HEK293 (cell line): Measurements from ENCODE around the gene PLCH2.

Experiments
- CTCF ChIA-PET: fragments of 350-600 bp; formaldehyde crosslinking; extraction: SDS; loops from one replicate; lab custom pipeline; 2021; ENCODE audit warnings: antibody characterized with exemption; lab: Yijun Ruan, JAX
- POLR2A ChIA-PET: fragments of 300-600 bp; formaldehyde crosslinking; extraction: SDS; loops from one replicate; lab custom pipeline; 2020; ENCODE audit warnings: antibody characterized with exemption, inconsistent platforms; lab: Yijun Ruan, JAX
- H3K27ac ChIP-seq: fragments of 200-500 bp; sonication (Bioruptor generic); 2 replicates; pipeline ENCODE4 v1.5.1; 2014; ENCODE audit warnings: low read depth, low read length, control low read depth, inconsistent platforms; ENCODE audit errors: extremely low read depth
- H3K36me3 ChIP-seq, 2 experiments: fragments of 200-500 bp in 1 of 2; sonication (Bioruptor generic) in 1 of 2; 1 replicate in 1 of 2; 2 replicates in 1 of 2; pipeline ENCODE4 v1.5.1; 2014 to 2017; ENCODE audit warnings: inconsistent platforms in 2 of 2, low read length in 2 of 2; ENCODE audit not compliant: control insufficient read depth in 2 of 2, insufficient read depth in 1 of 2
- H3K4me1 ChIP-seq: fragments of 200-500 bp; sonication (Bioruptor generic); 2 replicates; pipeline ENCODE4 v1.5.1; 2014; ENCODE audit warnings: mild to moderate bottlenecking, low read length, inconsistent platforms; ENCODE audit not compliant: control insufficient read depth, insufficient read depth
- H3K4me3 ChIP-seq: 2 replicates; pipeline ENCODE4 v1.5.1; 2011; ENCODE audit warnings: low read depth, mild to moderate bottlenecking, control low read depth, low read length, moderate library complexity
- H3K9me3 ChIP-seq: fragments of 200-500 bp; sonication (Bioruptor generic); 2 replicates; pipeline ENCODE4 v1.5.1; 2014; ENCODE audit warnings: low read depth, low read length, inconsistent platforms; ENCODE audit not compliant: control insufficient read depth, insufficient read depth
- IKZF3 ChIP-seq: fragments of 450-650 bp; IDR thresholded peaks from 2 replicates; pipeline ENCODE4 v1.5.0; 2018; ENCODE audit warnings: missing biosample characterization, mild to moderate bottlenecking, missing genetic modification characterization, moderate library complexity
- KLF9 ChIP-seq: fragments of 450-650 bp; formaldehyde crosslinking; IDR thresholded peaks from 2 replicates; pipeline ENCODE4 v1.5.1; 2016; ENCODE audit warnings: missing biosample characterization, missing genetic modification characterization, low read depth
- MZF1 ChIP-seq: fragments of 450-650 bp; formaldehyde crosslinking; IDR thresholded peaks from 2 replicates; pipeline ENCODE4 v1.5.1; 2017; ENCODE audit warnings: missing biosample characterization, missing genetic modification characterization, borderline replicate concordance
- ZBTB21 ChIP-seq: fragments of 450-650 bp; formaldehyde crosslinking; IDR thresholded peaks from 2 replicates; pipeline ENCODE4 v1.5.1; 2017; ENCODE audit warnings: missing biosample characterization, missing genetic modification characterization
- ZNF132 ChIP-seq: fragments of 450-650 bp; formaldehyde crosslinking; IDR thresholded peaks from 2 replicates; pipeline ENCODE4 v1.5.1; 2017; ENCODE audit warnings: missing biosample characterization, missing genetic modification characterization, borderline replicate concordance
- ZNF133 ChIP-seq: fragments of 450-650 bp; formaldehyde crosslinking; IDR thresholded peaks from 2 replicates; pipeline ENCODE4 v1.5.1; 2016; ENCODE audit warnings: missing biosample characterization, missing genetic modification characterization
- ZNF211 ChIP-seq: fragments of 450-650 bp; formaldehyde crosslinking; IDR thresholded peaks from 2 replicates; pipeline ENCODE4 v1.5.1; 2016; ENCODE audit warnings: low read depth, missing biosample characterization, missing genetic modification characterization
- ZNF23 ChIP-seq: fragments of 450-650 bp; formaldehyde crosslinking; IDR thresholded peaks from 2 replicates; pipeline ENCODE4 v1.5.1; 2016; ENCODE audit warnings: missing biosample characterization, missing genetic modification characterization, borderline replicate concordance
- ZNF391 ChIP-seq: fragments of 450-650 bp; formaldehyde crosslinking; IDR thresholded peaks from 2 replicates; pipeline ENCODE4 v1.5.1; 2016; ENCODE audit warnings: low read depth, missing biosample characterization, missing genetic modification characterization, borderline replicate concordance
- ZNF416 ChIP-seq: fragments of 450-650 bp; formaldehyde crosslinking; IDR thresholded peaks from 2 replicates; pipeline ENCODE4 v1.5.1; 2016; ENCODE audit warnings: missing biosample characterization, missing genetic modification characterization
- ZNF48 ChIP-seq: fragments of 450-650 bp; formaldehyde crosslinking; IDR thresholded peaks from 2 replicates; pipeline ENCODE4 v1.5.1; 2016; ENCODE audit warnings: missing biosample characterization, missing genetic modification characterization
- ZNF600 ChIP-seq: fragments of 450-650 bp; formaldehyde crosslinking; IDR thresholded peaks from 2 replicates; pipeline ENCODE4 v1.5.1; 2016; ENCODE audit warnings: missing biosample characterization, missing genetic modification characterization
- ZNF658 ChIP-seq: fragments of 450-650 bp; formaldehyde crosslinking; IDR thresholded peaks from 2 replicates; pipeline ENCODE4; 2016; ENCODE audit warnings: missing biosample characterization, missing genetic modification characterization
- ZNF664 ChIP-seq: fragments of 450-650 bp; formaldehyde crosslinking; IDR thresholded peaks from 2 replicates; pipeline ENCODE4 v1.5.1; 2016; ENCODE audit warnings: missing biosample characterization, missing genetic modification characterization
- TF ChIP-seq, protein P1 (sequence below): fragments of 450-650 bp; formaldehyde crosslinking; IDR thresholded peaks from 2 replicates; pipeline ENCODE4 v1.5.1; 2017; ENCODE audit warnings: missing biosample characterization, missing genetic modification characterization
- TF ChIP-seq, protein P2 (sequence below): fragments of 450-650 bp; IDR thresholded peaks from 2 replicates; pipeline ENCODE4 v1.5.1; 2018; ENCODE audit warnings: missing biosample characterization, mild to moderate bottlenecking, missing genetic modification characterization
- TF ChIP-seq, protein P3 (sequence below): sonication (generic); formaldehyde crosslinking; IDR thresholded peaks from 2 replicates; pipeline ENCODE4 v1.8.1; 2022; ENCODE audit warnings: mild to moderate bottlenecking, moderate library complexity, missing genetic modification reagents
- TF ChIP-seq, protein P4 (sequence below): fragments of 450-650 bp; formaldehyde crosslinking; IDR thresholded peaks from 2 replicates; pipeline ENCODE4 v1.5.1; 2016; ENCODE audit warnings: missing biosample characterization, missing genetic modification characterization
- TF ChIP-seq, protein P5 (sequence below): fragments of 450-650 bp; IDR thresholded peaks from 2 replicates; pipeline ENCODE4 v1.5.1; 2018; ENCODE audit warnings: missing biosample characterization, missing genetic modification characterization

PLCH2 gene

DNA sequence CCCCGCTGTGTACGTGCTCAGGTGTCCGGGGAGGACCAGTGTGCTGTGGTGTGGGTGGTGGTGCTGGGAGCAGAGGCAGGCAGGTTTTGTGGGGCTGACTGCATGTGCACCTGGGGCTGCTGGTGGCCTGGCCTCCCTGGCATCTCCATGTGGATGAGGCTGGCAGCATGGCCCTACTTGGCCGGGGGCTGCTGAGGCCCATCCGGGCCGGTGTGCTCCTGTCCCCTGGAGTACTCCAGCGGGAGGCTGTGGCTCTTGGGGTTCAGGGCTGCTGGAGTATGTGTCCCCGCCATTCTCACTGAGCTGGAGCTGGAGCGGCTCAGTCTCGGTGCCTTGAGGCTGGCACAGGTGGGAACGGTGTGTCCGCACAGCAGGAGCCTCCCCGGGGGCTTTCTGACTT lies 42.9 kb upstream of the PLCH2 start:
- CTCF ChIA-PET: interaction anchor here (1.4 kb wide), 1 partner anchor 10 kb away, joined by 3 read pairs; no protein-coding TSS in a partner anchor
- no peak for TF ChIP-seq ZNF391
- no peak for TF ChIP-seq ZNF600 (tag by site-specific recombination)
- no peak for TF ChIP-seq ZNF416 (tag by site-specific recombination)
- no peak for TF ChIP-seq ZNF211 (tag by site-specific recombination)
- TF ChIP-seq, protein P1, sequence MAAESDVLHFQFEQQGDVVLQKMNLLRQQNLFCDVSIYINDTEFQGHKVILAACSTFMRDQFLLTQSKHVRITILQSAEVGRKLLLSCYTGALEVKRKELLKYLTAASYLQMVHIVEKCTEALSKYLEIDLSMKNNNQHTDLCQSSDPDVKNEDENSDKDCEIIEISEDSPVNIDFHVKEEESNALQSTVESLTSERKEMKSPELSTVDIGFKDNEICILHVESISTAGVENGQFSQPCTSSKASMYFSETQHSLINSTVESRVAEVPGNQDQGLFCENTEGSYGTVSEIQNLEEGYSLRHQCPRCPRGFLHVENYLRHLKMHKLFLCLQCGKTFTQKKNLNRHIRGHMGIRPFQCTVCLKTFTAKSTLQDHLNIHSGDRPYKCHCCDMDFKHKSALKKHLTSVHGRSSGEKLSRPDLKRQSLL (tag by site-specific recombination): no peak
- no peak for TF ChIP-seq ZNF23 (tag by site-specific recombination)
- TF ChIP-seq ZNF48 (tag by site-specific recombination): no peak
- TF ChIP-seq, protein P2, sequence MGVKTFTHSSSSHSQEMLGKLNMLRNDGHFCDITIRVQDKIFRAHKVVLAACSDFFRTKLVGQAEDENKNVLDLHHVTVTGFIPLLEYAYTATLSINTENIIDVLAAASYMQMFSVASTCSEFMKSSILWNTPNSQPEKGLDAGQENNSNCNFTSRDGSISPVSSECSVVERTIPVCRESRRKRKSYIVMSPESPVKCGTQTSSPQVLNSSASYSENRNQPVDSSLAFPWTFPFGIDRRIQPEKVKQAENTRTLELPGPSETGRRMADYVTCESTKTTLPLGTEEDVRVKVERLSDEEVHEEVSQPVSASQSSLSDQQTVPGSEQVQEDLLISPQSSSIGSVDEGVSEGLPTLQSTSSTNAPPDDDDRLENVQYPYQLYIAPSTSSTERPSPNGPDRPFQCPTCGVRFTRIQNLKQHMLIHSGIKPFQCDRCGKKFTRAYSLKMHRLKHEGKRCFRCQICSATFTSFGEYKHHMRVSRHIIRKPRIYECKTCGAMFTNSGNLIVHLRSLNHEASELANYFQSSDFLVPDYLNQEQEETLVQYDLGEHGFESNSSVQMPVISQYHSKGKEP (tag by site-specific recombination): no peak
- no peak for TF ChIP-seq ZBTB21
- TF ChIP-seq KLF9 (tag by site-specific recombination): no peak
- TF ChIP-seq ZNF658 (tag by site-specific recombination): no peak
- TF ChIP-seq, protein P3, sequence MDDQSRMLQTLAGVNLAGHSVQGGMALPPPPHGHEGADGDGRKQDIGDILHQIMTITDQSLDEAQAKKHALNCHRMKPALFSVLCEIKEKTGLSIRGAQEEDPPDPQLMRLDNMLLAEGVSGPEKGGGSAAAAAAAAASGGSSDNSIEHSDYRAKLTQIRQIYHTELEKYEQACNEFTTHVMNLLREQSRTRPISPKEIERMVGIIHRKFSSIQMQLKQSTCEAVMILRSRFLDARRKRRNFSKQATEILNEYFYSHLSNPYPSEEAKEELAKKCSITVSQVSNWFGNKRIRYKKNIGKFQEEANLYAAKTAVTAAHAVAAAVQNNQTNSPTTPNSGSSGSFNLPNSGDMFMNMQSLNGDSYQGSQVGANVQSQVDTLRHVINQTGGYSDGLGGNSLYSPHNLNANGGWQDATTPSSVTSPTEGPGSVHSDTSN (CRISPR knock-in tag): no peak
- TF ChIP-seq, protein P4, sequence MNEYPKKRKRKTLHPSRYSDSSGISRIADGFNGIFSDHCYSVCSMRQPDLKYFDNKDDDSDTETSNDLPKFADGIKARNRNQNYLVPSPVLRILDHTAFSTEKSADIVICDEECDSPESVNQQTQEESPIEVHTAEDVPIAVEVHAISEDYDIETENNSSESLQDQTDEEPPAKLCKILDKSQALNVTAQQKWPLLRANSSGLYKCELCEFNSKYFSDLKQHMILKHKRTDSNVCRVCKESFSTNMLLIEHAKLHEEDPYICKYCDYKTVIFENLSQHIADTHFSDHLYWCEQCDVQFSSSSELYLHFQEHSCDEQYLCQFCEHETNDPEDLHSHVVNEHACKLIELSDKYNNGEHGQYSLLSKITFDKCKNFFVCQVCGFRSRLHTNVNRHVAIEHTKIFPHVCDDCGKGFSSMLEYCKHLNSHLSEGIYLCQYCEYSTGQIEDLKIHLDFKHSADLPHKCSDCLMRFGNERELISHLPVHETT (tag by site-specific recombination): no peak
- no peak for TF ChIP-seq ZNF133
- TF ChIP-seq ZNF132 (tag by site-specific recombination): no peak
- TF ChIP-seq ZNF664 (tag by site-specific recombination): no peak
- no peak for TF ChIP-seq MZF1 (tag by site-specific recombination)
- no peak for TF ChIP-seq IKZF3 (tag by site-specific recombination)
- TF ChIP-seq, protein P5, sequence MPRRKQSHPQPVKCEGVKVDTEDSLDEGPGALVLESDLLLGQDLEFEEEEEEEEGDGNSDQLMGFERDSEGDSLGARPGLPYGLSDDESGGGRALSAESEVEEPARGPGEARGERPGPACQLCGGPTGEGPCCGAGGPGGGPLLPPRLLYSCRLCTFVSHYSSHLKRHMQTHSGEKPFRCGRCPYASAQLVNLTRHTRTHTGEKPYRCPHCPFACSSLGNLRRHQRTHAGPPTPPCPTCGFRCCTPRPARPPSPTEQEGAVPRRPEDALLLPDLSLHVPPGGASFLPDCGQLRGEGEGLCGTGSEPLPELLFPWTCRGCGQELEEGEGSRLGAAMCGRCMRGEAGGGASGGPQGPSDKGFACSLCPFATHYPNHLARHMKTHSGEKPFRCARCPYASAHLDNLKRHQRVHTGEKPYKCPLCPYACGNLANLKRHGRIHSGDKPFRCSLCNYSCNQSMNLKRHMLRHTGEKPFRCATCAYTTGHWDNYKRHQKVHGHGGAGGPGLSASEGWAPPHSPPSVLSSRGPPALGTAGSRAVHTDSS: no peak
- no peaks in the 10 kb centered on the region for H3K9me3 ChIP-seq
- no peak overlapping the region for H3K27ac ChIP-seq
- H3K4me3 ChIP-seq: no peak overlapping the region
- no peaks in the 10 kb centered on the region for H3K36me3 ChIP-seq
- H3K4me1 ChIP-seq: no peaks in the 10 kb centered on the region
- POLR2A ChIA-PET: no interaction called here
